GM23338 (cell line): ENCODE results near the gene SLC5A2. TPM values are rescaled to one million over a fixed set of nuclear protein-coding genes. Genes with fewer than 3 reads are reported as not detected.

Experiments used
- ATAC-seq: fragments of 200-7000 bp; cut with Tn5 transposase; 3 replicates; pipeline ENCODE4 v1.9.1; 2020
- DNase-seq: peaks from one replicate; pipeline ENCODE4 v3.0.0-alpha.2; 2015; ENCODE audit warnings: low spot score
- H2AFZ ChIP-seq: fragments of 200-600 bp; sonication (generic); 2 replicates; pipeline ENCODE4 v1.8.0; 2016; ENCODE audit warnings: antibody characterized with exemption, mild to moderate bottlenecking, moderate library complexity
- H3F3A ChIP-seq: fragments of 200-600 bp; sonication (generic); replicated peaks from 2 replicates; pipeline ENCODE4 v1.8.0; 2017; ENCODE audit warnings: antibody characterized with exemption, mixed run types, low read depth
- H3K27ac ChIP-seq: fragments of 200-600 bp; sonication (generic); 2 replicates; pipeline ENCODE4 v1.6.1; 2016; ENCODE audit warnings: low read depth
- H3K27me3 ChIP-seq: fragments of 200-600 bp; sonication (generic); 2 replicates; pipeline ENCODE4 v1.8.0; 2016; ENCODE audit warnings: mild to moderate bottlenecking, mixed run types, moderate library complexity; ENCODE audit not compliant: insufficient read depth
- H3K36me3 ChIP-seq: fragments of 200-600 bp; sonication (generic); 2 replicates; pipeline ENCODE4 v1.8.0; 2016; ENCODE audit warnings: mild to moderate bottlenecking; ENCODE audit not compliant: insufficient read depth
- H3K4me1 ChIP-seq: fragments of 200-600 bp; sonication (generic); 2 replicates; pipeline ENCODE4 v1.8.0; 2016; ENCODE audit warnings: mild to moderate bottlenecking, moderate library complexity; ENCODE audit not compliant: insufficient read depth
- H3K4me2 ChIP-seq: fragments of 200-600 bp; sonication (generic); 2 replicates; pipeline ENCODE4 v1.7.1; 2017; ENCODE audit warnings: mixed run types
- H3K4me3 ChIP-seq: fragments of 200-600 bp; sonication (generic); 2 replicates; pipeline ENCODE4 v1.6.1; 2016; ENCODE audit warnings: mixed run types
- H3K79me2 ChIP-seq: fragments of 200-600 bp; sonication (generic); replicated peaks from 2 replicates; pipeline ENCODE4 v1.8.0; 2017; ENCODE audit warnings: mild to moderate bottlenecking; ENCODE audit not compliant: insufficient read depth
- H3K9me2 ChIP-seq: fragments of 200-600 bp; sonication (generic); 2 replicates; pipeline ENCODE4 v1.8.0; 2017; ENCODE audit not compliant: insufficient read depth
- H4K20me1 ChIP-seq: fragments of 200-600 bp; sonication (generic); replicated peaks from 2 replicates; pipeline ENCODE4 v1.8.0; 2017; ENCODE audit warnings: mild to moderate bottlenecking; ENCODE audit not compliant: insufficient read depth
- H3K27ac Mint-ChIP-seq: 2 replicates; pipeline ENCODE4 v1.8.0; 2020; ENCODE audit warnings: inconsistent platforms, mild to moderate bottlenecking, moderate library complexity, mixed read lengths
- H3K27me3 Mint-ChIP-seq: 3 replicates; pipeline ENCODE4 v1.8.0; 2022; ENCODE audit warnings: low read depth, mild to moderate bottlenecking, moderate library complexity, mixed read lengths, inconsistent platforms; ENCODE audit not compliant: insufficient read depth, poor library complexity
- H3K36me3 Mint-ChIP-seq: 3 replicates; pipeline ENCODE4 v1.8.0; 2021; ENCODE audit warnings: low read depth, mild to moderate bottlenecking, inconsistent platforms, moderate library complexity, mixed read lengths
- H3K4me1 Mint-ChIP-seq: 3 replicates; pipeline ENCODE4 v1.8.0; 2020; ENCODE audit warnings: mild to moderate bottlenecking, inconsistent platforms, mixed read lengths
- H3K4me3 Mint-ChIP-seq: 3 replicates; pipeline ENCODE4 v1.8.0; 2021; ENCODE audit warnings: moderate library complexity, mild to moderate bottlenecking, inconsistent platforms, mixed read lengths
- H3K9me3 Mint-ChIP-seq: 3 replicates; pipeline ENCODE4 v1.8.0; 2020; ENCODE audit warnings: moderate library complexity, mild to moderate bottlenecking, inconsistent platforms, mixed read lengths
- CREB1 ChIP-seq: fragments of 250-450 bp; sonication (Bioruptor Pico); IDR thresholded peaks from 2 replicates; pipeline ENCODE4 v1.5.0; 2020; ENCODE audit warnings: low read depth, mild to moderate bottlenecking, moderate library complexity
- ETS1 ChIP-seq: IDR thresholded peaks from 2 replicates; pipeline ENCODE4 v1.6.1; 2016; ENCODE audit warnings: antibody characterized with exemption
- EZH2 ChIP-seq: fragments of 200-600 bp; sonication (generic); IDR thresholded peaks from one replicate; pipeline ENCODE4 v1.8.0; 2017; ENCODE audit warnings: antibody characterized with exemption, mild to moderate bottlenecking, low read depth; ENCODE audit not compliant: unreplicated experiment
- EZH2phosphoT487 ChIP-seq: fragments of 200-600 bp; sonication (generic); IDR thresholded peaks from one replicate; pipeline ENCODE4 v1.8.1; 2018; ENCODE audit warnings: antibody characterized with exemption; ENCODE audit not compliant: unreplicated experiment
- JUNB ChIP-seq: IDR thresholded peaks from one replicate; pipeline ENCODE4 v1.6.1; 2016; ENCODE audit warnings: antibody characterized with exemption; ENCODE audit not compliant: unreplicated experiment
- NANOG ChIP-seq: IDR thresholded peaks from 2 replicates; pipeline ENCODE4 v1.6.1; 2016; ENCODE audit warnings: antibody characterized with exemption, borderline replicate concordance
- POLR2AphosphoS5 ChIP-seq: IDR thresholded peaks from 2 replicates; pipeline ENCODE4 v1.6.1; 2016; ENCODE audit warnings: antibody characterized with exemption, low read depth
- STAT1 ChIP-seq: IDR thresholded peaks from one replicate; pipeline ENCODE4 v1.6.1; 2016; ENCODE audit warnings: antibody characterized with exemption; ENCODE audit not compliant: unreplicated experiment
- ZNF114 ChIP-seq: fragments of 250-450 bp; sonication (Bioruptor Pico); IDR thresholded peaks from 2 replicates; pipeline ENCODE4 v1.5.0; 2020; ENCODE audit warnings: mild to moderate bottlenecking, moderate library complexity
- ZNF331 ChIP-seq: fragments of 250-450 bp; sonication (Bioruptor Pico); IDR thresholded peaks from 2 replicates; pipeline ENCODE4 v1.5.0; 2020; ENCODE audit warnings: low read depth, mild to moderate bottlenecking, moderate library complexity
- polyA plus RNA-seq: library from polyadenylated mRNA; unstranded; fragments of >200 nt; fragmentation: Nextera tagmentation; extraction: Ambion mirVana; gene quantifications from 2 replicates; pipeline ENCODE4 v1.2.1, GENCODE V29; 2016
- total RNA-seq: library from RNA; depleted of rRNA; stranded (reverse); fragments of >200 nt; shearing (Covaris generic); gene quantifications from 2 replicates; pipeline ENCODE4 v1.2.3, GENCODE V29; 2014
- TF ChIP-seq, protein P1 (sequence below): IDR thresholded peaks from one replicate; pipeline ENCODE4 v1.6.1; 2018; ENCODE audit warnings: antibody characterized with exemption; ENCODE audit not compliant: unreplicated experiment
- TF ChIP-seq, protein P2 (sequence below): fragments of 250-450 bp; sonication (Bioruptor Pico); IDR thresholded peaks from 2 replicates; pipeline ENCODE4 v1.5.0; 2020; ENCODE audit warnings: mild to moderate bottlenecking, moderate library complexity
- TF ChIP-seq, protein P3 (sequence below), 2 experiments: fragments of 200-600 bp in 1 of 2; sonication (generic) in 1 of 2; conservative IDR thresholded peaks; 2 replicates each; pipeline versions ENCODE4 v1.5.1 to v1.6.1; 2016 to 2017; ENCODE audit warnings: antibody characterized with exemption in 2 of 2, low read depth in 2 of 2, mild to moderate bottlenecking in 2 of 2, moderate library complexity in 1 of 2

Gene SLC5A2
- total and polyA plus RNA-seq, 2 experiments from 2014 or later: 0.76 to 3.6 TPM

- Mint-ChIP-seq H3K27ac (peak overlapping the region; percentile 54), H3K27me3 (peaks cover 14% of the 10 kb centered on the region), H3K4me1 (peaks cover 47% of the 10 kb centered on the region), H3K36me3 (peaks cover 21% of the 10 kb centered on the region; the same call in 2 of the 3 replicates), H3K9me3 (peaks cover 4% of the 10 kb centered on the region; the same call in 2 of the 3 replicates), H3K4me3 (no peak overlapping the region)
- peak; percentile 62 for DNase-seq
- Histone ChIP-seq H3K27ac (peak overlapping the region; percentile 59), H3K27me3 (no peaks in the 10 kb centered on the region), H4K20me1 (peaks cover 19% of the 10 kb centered on the region), H2AFZ (no peak overlapping the region), H3K36me3 (no peaks in the 10 kb centered on the region), H3F3A (peaks cover 5% of the 10 kb centered on the region; the same call in 1 of the 2 replicates), H3K4me3 (0 out of 2 replicates have a peak overlapping the region, but pooled peaks have one; percentile 30), H3K4me2 (peak overlapping the region; percentile 72), H3K4me1 (peaks cover 41% of the 10 kb centered on the region), H3K9me2 (no peaks in the 10 kb centered on the region), H3K79me2 (peaks cover 26% of the 10 kb centered on the region)
- TF ChIP-seq, protein P1, sequence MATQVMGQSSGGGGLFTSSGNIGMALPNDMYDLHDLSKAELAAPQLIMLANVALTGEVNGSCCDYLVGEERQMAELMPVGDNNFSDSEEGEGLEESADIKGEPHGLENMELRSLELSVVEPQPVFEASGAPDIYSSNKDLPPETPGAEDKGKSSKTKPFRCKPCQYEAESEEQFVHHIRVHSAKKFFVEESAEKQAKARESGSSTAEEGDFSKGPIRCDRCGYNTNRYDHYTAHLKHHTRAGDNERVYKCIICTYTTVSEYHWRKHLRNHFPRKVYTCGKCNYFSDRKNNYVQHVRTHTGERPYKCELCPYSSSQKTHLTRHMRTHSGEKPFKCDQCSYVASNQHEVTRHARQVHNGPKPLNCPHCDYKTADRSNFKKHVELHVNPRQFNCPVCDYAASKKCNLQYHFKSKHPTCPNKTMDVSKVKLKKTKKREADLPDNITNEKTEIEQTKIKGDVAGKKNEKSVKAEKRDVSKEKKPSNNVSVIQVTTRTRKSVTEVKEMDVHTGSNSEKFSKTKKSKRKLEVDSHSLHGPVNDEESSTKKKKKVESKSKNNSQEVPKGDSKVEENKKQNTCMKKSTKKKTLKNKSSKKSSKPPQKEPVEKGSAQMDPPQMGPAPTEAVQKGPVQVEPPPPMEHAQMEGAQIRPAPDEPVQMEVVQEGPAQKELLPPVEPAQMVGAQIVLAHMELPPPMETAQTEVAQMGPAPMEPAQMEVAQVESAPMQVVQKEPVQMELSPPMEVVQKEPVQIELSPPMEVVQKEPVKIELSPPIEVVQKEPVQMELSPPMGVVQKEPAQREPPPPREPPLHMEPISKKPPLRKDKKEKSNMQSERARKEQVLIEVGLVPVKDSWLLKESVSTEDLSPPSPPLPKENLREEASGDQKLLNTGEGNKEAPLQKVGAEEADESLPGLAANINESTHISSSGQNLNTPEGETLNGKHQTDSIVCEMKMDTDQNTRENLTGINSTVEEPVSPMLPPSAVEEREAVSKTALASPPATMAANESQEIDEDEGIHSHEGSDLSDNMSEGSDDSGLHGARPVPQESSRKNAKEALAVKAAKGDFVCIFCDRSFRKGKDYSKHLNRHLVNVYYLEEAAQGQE: no peak
- no peak for TF ChIP-seq EZH2phosphoT487
- TF ChIP-seq, protein P2, sequence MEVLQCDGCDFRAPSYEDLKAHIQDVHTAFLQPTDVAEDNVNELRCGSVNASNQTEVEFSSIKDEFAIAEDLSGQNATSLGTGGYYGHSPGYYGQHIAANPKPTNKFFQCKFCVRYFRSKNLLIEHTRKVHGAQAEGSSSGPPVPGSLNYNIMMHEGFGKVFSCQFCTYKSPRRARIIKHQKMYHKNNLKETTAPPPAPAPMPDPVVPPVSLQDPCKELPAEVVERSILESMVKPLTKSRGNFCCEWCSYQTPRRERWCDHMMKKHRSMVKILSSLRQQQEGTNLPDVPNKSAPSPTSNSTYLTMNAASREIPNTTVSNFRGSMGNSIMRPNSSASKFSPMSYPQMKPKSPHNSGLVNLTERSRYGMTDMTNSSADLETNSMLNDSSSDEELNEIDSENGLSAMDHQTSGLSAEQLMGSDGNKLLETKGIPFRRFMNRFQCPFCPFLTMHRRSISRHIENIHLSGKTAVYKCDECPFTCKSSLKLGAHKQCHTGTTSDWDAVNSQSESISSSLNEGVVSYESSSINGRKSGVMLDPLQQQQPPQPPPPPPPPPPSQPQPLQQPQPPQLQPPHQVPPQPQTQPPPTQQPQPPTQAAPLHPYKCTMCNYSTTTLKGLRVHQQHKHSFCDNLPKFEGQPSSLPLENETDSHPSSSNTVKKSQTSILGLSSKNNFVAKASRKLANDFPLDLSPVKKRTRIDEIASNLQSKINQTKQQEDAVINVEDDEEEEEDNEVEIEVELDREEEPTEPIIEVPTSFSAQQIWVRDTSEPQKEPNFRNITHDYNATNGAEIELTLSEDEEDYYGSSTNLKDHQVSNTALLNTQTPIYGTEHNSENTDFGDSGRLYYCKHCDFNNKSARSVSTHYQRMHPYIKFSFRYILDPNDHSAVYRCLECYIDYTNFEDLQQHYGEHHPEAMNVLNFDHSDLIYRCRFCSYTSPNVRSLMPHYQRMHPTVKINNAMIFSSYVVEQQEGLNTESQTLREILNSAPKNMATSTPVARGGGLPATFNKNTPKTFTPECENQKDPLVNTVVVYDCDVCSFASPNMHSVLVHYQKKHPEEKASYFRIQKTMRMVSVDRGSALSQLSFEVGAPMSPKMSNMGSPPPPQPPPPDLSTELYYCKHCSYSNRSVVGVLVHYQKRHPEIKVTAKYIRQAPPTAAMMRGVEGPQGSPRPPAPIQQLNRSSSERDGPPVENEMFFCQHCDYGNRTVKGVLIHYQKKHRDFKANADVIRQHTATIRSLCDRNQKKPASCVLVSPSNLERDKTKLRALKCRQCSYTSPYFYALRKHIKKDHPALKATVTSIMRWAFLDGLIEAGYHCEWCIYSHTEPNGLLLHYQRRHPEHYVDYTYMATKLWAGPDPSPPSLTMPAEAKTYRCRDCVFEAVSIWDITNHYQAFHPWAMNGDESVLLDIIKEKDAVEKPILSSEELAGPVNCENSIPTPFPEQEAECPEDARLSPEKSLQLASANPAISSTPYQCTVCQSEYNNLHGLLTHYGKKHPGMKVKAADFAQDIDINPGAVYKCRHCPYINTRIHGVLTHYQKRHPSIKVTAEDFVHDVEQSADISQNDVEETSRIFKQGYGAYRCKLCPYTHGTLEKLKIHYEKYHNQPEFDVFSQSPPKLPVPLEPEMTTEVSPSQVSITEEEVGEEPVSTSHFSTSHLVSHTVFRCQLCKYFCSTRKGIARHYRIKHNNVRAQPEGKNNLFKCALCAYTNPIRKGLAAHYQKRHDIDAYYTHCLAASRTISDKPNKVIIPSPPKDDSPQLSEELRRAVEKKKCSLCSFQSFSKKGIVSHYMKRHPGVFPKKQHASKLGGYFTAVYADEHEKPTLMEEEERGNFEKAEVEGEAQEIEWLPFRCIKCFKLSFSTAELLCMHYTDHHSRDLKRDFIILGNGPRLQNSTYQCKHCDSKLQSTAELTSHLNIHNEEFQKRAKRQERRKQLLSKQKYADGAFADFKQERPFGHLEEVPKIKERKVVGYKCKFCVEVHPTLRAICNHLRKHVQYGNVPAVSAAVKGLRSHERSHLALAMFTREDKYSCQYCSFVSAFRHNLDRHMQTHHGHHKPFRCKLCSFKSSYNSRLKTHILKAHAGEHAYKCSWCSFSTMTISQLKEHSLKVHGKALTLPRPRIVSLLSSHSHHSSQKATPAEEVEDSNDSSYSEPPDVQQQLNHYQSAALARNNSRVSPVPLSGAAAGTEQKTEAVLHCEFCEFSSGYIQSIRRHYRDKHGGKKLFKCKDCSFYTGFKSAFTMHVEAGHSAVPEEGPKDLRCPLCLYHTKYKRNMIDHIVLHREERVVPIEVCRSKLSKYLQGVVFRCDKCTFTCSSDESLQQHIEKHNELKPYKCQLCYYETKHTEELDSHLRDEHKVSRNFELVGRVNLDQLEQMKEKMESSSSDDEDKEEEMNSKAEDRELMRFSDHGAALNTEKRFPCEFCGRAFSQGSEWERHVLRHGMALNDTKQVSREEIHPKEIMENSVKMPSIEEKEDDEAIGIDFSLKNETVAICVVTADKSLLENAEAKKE: no peak
- TF ChIP-seq NANOG: no peak
- no peak for TF ChIP-seq EZH2
- no peak for TF ChIP-seq ZNF331
- TF ChIP-seq, protein P3, sequence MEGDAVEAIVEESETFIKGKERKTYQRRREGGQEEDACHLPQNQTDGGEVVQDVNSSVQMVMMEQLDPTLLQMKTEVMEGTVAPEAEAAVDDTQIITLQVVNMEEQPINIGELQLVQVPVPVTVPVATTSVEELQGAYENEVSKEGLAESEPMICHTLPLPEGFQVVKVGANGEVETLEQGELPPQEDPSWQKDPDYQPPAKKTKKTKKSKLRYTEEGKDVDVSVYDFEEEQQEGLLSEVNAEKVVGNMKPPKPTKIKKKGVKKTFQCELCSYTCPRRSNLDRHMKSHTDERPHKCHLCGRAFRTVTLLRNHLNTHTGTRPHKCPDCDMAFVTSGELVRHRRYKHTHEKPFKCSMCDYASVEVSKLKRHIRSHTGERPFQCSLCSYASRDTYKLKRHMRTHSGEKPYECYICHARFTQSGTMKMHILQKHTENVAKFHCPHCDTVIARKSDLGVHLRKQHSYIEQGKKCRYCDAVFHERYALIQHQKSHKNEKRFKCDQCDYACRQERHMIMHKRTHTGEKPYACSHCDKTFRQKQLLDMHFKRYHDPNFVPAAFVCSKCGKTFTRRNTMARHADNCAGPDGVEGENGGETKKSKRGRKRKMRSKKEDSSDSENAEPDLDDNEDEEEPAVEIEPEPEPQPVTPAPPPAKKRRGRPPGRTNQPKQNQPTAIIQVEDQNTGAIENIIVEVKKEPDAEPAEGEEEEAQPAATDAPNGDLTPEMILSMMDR (conservative IDR thresholded peaks at IDR 0.05; ENCODE audit: low read depth in 2 of 2): no peak
- TF ChIP-seq ETS1: no peak
- TF ChIP-seq STAT1: no peak
- no peak for TF ChIP-seq JUNB
- no peak for TF ChIP-seq ZNF114
- TF ChIP-seq POLR2AphosphoS5: no peak
- TF ChIP-seq CREB1 (CRISPR knock-in tag): no peak
- ATAC-seq: peak; percentile 18
These were observed 29.4 kb upstream of the SLC5A2 start for GRCh38 chr16:31453255-31454204.
